ENCODE measurements around the gene ZNF333.

Gene ZNF333

DNA sequence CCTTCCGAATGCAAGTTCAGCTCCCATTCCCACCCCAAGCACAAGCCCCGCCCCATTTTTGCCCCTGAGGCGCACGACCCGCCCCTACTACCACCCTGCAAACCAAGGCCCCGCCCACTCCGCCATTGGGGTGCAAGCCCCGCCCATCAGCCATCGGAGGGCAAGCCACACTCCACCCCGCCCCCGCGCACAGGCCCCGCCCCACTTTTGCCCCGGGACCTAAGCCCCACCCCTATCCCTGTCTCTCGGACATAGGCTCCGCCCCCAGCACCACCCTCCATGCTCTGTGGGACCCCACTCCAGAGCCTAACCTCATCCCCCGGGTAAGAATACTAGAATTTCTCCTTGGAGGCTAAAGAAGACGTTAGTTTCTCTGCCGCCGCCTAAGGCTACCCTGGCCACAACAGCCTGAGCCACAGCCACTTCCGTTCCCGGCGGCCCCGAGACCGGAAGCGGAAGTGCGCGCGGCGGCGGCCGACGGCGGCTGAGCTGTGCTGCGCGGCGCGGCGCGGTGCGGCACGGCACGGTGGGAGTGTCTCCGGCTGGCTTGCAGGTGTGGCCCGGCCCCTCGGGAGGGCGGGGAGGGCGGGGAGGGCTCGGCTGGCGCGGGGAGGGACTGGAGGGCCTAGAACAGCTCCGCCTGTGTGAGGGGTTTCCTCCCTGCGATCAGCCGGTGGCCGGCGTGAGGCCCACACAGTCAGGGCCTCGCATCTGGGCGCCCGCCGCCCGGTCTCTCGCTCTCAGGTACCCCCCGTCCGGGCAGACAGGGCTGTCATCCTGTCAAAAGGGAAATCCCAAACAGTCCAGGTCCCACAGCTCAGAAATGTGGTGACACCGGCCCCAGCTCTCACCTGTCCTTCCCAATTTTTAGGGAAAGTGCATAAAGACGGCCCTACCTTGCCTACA is at the start of gene ZNF333:
TSS of gene ZNF333 (plus strand) at position 451 of the 906 bp plus-strand sequence. CDS start 3,444 bp downstream, outside the sequence.
- peak; percentile 81 for DNase-seq (ENCODE audit: low read depth)

DNA sequence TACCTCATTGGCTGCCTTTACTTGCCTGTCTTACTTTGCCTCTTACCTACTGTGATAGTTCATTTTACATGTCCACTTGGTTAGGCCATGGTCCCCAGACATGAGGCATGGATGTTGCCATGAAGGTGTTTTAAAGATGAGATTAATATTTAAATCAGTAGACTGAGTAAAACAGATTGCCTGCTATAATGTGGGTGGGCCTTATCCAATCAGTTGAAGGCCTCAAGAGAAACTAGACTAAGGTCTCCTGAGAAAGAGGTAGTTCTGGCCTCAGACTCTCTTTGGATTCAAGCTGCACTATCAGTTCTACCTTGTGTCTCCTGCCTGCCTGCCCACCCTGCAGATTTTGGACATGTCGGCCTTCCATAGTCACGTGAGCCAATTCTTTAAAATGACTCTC is 41.3 kb upstream of the ZNF333 start:
- DNase-seq (ENCODE audit: low read depth), result no peak

DNA sequence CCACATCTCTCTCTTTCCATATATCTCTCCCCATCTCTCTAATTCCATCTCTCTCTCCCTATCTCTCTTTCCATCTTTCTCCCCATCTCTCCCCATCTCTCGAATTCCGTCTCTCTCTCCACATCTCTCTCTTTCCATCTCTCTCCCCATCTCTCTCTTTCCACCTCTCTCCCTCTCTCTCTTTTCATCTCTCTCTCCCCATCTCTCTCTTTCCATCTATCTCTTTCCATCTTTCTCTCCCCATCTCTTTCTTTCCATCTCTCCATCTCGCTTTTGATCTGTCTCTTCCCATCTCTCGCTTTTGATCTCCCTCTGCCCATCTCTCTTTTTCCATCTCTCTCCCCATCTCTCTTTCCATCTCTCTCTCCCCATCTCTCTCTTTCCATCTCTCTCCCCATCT is 40.8 kb upstream of the ZNF333 start:
- no peak for DNase-seq (ENCODE audit: low read depth)

DNA sequence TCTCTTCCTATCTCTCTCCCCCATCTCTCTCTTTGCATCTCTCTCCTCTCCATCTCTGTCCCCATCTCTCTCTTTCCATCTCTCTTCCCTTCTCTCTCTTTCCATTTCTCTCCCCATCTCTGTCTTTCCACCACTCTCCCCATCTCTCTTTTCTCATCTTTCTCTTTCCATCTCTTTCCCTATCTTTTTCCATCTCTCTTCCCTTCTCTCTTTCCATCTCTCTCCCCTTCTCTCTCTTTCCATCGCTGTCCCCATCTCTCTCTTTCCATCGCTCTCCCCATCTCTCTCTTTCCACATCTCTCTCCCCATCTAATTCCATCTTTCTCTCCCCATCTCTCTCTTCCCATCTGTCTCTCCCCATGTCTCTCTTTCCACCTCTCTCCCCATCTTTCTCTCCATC is 39.7 kb upstream of the ZNF333 start:
- DNase-seq (ENCODE audit: low read depth), result no peak

DNA sequence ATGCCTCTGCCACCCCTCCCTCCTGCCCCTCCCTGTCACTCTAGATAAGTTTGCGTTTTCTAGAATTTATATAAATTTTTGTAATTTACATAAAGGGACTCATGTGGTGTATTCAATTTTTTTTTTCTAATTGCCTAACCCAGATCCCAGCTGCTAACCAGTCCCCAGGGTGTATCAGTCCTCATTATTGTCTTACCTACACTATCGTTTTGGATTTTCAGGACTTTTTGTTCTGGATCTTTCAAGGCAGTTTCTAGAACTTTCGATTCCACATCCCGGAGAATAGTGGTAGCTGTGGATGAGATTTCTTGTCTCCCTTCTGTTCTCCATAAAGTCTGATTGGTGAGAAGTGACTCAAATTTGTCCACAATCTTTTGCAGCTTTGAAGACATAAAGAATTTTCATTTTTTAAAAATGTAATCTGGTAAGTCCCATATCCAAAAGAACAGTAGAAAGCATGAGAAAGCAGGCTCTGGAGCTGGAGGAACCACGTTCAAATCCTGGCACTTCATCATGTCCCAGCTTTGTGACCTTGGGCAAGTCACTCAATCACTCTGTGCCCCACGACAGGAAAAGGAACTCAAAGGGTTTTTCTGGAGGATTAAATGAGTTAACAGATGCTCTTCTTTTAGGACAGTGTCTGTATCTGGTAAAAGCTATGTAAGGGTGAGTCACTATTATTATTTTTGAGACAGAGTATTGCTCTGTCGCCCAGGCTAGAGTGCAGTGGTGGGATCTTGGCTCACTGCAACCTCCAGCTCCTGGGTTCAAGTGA is 34.9 kb upstream of the ZNF333 start:
- no peak for DNase-seq (ENCODE audit: low read depth)

DNA sequence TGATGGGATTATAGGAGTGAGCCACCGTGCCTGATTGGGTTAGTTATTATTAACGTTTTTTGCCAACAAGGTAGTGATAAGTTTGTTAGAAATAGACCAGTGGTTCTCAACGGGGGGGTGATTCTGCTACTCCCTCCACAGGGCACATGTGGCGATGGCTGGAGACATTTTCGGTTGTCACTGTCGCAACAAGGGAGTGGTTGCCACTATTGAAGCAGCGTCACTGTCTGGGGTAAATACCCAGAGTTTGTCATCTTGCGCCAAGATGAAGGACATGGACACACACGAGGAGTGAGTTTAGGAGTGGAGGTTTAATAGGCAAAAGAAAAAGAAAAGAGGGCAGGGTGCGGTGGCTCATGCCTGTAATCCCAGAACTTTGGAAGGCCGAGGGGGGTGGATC is 34.1 kb upstream of the ZNF333 start:
- no peak for DNase-seq (ENCODE audit: low read depth)

DNA sequence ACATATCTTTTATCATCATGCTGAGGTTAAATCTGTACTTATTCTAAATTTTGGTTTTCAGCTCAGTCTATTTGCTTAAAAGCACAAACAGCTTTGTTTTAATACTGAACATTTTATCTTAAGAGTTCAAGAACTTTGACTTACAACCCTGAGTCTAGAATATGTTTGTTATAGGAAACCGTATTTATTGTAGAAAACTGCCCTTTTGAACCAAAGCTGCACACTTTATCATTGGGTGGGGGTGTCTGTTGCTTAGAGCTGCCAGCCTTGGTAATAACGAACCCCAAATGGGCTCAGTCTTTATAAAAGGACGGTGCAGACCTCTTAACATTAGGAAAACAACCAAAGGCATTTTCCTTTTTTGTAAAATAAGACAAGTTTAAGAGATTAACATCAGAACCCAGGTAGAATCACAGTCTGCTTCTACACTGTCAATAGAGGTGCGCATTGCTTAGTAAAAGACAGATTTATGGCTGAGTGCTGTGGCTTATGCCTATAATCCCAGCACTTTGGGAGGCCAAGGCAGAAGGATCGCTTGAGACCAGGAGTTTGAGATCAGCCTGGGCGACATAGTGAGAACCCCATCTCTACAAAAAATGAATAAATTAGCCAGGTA is 29.9 kb upstream of the ZNF333 start:
- DNase-seq (ENCODE audit: low read depth), result no peak

DNA sequence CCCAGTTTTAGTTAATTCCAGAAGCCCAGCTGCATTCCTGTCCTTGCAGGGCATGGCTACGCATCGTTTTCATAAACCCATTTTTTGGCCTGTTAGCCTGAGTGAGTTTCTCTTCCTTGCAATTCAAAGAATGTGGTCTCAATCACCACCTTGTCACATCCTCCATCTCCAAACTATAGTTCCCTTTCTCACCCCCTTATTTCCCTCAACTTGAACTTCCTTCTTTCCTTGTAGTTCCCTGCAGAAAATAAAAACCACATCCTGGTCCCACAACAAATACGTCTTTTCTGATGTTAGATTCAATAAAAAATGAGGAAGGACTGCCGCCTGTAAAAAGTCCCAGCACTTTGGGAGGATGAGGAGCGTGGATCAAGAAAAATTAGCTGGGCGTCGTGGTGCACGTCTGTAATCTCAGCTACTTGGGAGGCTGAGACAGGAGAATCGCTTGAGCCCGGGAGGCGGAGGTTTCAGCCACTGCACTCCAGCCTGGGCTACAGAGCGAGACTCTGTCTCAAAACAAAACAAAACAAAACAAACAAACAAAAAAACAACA is 28.4 kb upstream of the ZNF333 start:
- no peak for DNase-seq (ENCODE audit: low read depth)

DNA sequence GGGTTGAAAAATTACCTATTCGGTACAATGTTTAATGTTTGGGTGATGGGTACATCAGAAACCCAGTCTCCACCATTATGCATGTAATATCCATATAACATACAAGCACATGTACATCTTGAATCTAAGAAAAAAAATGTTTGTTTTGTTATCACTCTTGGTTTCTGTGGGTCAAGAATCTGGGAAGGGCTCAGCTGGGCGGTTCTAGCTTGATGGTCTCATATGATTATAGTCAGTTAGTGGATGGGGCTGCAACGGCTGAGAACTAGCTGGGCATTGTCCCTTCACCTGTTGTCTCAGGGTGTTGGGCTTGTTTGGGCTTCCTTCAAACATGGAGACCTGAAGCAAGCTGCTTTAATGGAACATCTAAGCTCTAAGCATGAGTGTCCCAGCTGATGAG is 19.9 kb upstream of the ZNF333 start:
- DNase-seq (ENCODE audit: low read depth), result no peak

DNA sequence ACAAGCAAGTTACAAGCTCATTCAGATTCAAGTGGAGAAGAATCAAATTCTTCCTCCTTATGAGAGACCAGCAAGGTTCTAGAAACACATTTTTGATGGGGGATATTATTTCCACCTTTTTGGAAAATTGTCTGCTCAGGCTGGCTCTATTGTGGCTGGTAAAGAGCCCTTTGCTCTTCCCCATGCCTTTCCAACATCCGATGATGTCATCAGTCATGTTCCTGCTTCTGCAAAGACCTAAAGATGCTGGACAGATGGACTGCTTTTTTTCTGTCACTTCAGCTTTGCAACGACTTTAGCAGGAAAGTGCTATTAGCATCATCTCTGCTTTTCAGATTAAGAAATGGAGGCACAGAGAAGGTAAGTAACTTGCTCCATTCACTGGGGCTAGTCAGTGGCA is 19.4 kb upstream of the ZNF333 start:
- DNase-seq (ENCODE audit: low read depth), result no peak

DNA sequence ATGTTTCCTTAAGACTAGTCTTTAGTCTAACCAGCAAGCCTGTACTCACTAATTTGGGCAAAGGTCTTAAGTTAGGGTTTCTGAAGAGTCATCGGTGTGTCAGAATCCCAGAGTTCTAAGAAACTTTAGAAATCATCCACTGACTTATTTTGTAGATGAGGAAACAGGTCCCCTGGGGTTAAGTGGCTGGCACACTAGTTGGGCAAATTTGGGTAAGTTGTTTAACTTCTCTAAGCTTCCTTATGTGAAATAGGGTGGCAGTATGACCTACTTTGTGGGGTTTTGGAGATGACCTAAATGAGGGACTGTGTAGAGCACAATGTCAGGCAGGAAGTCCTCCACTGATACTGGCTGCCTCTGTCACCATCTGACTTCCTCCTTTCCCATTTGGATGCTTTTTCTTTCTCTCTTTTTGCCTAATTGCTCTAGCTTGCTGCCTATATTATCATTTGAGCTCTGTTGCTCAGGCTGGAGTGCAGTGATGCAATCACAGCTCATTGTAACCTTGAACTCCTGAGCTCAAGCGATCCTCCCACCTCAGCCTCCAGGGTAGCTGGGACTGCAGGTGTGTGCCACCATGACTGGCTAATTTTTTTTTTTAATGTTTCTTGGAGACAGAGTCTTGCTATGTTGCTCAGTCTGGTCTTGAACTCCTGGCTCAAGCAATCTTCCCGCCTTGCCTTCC is 17.5 kb upstream of the ZNF333 start:
- DNase-seq (ENCODE audit: low read depth), result no peak

DNA sequence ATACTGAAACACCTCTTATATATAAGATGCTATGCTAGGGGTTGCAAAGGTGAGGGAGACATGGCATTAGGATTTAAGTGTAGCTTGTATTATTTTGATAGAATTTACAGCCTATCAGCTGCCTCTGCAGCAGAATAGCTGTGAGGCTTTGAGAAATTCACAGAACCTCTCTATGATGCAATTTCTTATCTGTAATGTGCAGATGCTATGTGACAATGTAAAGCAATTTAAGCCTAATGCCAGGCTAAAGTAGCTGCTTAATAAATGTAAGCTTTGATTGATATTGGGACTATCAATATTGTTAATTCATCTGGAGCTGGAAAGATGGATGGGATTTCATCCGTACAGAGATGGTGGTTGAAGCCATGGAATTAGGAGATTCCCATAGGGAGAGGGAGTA is 16.8 kb upstream of the ZNF333 start:
- DNase-seq (ENCODE audit: low read depth), result no peak

DNA sequence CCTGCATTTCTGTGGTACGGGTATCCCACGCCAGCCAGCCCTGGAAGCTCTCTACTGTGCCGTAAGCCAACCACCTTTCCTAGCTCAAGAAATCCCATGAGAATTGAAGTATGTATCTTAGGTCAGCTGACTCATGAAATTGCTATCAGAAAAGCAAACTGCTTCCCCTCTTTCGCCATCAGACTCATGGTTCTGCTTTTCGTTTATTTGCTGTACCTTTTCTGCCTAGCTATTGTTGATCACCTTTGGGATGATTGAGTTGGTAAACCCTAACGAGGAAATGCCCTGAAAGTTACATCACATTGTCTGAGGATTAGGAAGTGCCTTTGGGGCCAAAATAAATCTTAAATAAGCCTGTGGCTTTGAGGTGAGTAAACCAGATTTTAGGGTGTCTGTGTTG is 15.1 kb upstream of the ZNF333 start, which contains the start of gene ADGRE3:
TSS of gene ADGRE3 (minus strand) at position 81 of the 400 bp plus-strand sequence. CDS start at position 7, 74 bp downstream.
- no peak for DNase-seq (ENCODE audit: low read depth)

DNA sequence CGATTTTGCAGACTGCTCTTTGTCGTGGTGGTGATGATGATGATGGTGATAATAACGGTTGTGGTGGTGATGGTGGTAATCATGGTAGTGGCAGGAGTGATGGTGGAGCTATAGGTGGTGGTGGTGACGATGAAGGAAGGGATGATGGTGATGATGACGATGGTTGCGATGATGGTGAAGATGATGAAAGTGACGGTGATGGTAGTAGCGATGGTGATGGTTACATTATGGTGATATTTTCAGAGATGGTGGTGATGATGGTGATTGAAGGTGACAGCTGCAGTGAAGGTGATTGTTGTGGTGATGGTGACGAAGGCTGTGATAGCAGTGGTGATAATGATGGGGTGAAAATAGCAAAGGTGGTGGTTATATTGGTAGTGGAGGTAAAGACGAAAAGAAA is 13.1 kb upstream of the ZNF333 start:
- DNase-seq (ENCODE audit: low read depth), result no peak

DNA sequence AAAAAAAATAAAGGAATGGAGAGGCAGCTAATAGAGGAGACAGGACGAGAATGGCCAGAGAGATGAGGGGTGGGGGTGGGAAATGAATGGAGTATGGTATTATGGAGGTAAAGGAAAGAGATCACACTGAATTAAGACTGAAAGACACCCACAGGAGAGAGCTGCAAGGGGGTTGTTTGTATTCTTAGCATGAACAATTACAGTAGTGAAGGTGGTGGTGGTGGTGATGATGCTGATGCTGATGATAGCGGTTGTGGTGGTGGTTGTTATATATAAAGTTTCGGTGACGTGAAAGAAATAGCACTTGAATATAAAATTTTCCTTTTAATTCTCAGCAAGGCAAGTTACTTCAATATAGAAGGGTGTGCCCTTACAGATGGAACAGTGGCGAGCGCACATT is 12.4 kb upstream of the ZNF333 start:
- DNase-seq (ENCODE audit: low read depth), result no peak

DNA sequence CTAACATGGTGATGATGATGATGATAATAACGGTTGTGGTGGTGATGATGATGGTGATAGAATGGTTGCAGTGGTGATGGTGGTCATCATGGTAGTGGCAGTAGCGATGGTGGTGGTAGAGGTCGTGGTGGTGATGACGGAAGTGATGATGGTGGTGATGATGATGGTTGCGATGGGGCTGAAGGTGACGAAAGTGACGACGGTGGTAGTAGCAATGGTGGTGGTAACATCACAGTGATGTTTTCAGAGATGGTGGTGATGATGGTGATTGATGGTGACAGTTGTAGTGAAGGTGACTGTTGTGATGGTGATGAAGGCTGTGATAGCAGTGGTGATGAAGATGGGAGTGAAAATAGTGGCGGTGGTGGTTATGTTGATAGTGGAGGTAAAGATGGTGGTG is 11.6 kb upstream of the ZNF333 start:
- DNase-seq (ENCODE audit: low read depth), result no peak

DNA sequence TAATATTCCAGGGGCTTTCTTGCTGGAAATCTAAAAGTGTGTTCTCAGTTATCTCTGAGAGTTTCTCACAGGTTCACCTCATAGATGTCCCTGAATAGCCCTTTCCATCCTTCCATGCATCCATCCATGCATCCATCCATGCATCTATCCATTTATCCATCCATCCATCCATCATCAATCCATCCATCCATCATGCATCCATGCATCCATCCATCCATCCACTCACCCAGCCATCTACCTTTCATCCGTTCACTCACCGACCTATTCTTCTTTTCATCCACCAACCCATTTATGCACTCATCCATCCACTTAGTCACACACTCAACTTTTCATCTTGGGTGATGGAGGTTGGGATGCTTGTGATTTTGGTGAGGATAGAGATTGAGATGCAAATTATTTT is 7.8 kb upstream of the ZNF333 start:
- no peak for DNase-seq (ENCODE audit: low read depth)

DNA sequence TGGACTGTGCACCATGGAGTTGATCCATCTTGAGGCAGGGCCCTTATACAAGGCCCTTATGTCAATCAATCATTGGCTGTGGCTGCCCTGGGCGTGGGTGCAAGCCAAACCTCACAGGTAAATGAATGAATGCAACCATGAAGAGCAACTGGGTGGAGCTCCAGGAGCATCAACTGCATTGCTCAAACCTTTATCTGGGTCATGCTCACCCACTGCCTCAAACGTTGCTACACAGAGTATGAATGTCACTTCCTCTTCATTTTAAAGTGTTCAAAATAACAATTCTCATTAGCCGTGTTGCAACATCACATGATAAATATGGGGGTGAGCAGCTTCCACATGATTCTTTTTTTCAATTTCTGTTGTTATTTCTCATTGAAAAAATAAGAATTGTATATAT is 6.4 kb upstream of the ZNF333 start:
- DNase-seq (ENCODE audit: low read depth), result no peak

DNA sequence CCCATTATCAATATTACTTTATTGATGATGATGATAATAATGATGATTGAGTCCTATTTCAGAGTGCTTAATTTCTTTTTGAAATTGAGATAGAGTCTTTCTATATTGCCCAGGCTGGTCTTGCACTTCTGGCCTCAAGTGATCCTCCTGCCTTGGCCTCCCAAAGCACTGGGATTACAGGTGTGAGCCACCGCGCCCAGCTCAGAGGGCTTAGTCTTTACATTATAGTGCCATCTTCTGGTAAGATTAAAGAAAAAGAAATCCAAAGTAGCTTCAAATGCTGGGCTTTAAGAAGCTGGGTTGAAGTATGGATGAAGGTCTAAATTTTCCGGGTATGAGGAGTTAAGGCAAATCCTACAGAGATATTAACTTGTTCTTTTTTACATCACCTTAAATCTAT is 3.4 kb upstream of the ZNF333 start:
- no peak for DNase-seq (ENCODE audit: low read depth)

DNA sequence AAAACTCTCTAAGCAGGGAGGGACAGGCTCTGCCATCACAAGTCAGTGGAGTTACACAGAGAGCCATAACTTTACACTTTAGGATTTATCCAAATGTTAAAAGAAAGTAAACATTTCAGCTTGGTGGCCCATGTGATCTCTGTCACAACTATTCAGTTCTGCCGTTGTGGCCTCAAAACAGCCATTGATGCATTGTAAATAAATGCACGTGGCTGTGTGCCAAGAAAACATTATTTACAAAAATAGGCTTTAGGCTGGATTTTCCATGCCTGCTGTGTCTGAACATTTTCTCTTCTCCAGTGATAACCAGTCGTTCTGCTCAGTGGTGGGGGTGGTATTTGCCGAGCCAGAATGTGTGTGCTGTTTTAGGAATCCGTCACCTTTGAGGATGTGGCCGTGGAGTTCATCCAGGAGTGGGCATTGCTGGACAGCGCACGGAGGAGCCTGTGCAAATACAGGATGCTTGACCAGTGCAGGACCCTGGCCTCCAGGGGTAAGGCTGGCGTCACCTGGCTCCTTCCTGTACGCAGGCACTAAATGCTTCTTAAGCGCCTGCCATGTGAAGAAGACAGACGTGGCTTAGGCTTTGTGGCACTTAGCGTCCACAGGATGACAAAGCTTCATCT is 4.9 kb downstream of the ZNF333 start:
- DNase-seq (ENCODE audit: low read depth), result no peak

DNA sequence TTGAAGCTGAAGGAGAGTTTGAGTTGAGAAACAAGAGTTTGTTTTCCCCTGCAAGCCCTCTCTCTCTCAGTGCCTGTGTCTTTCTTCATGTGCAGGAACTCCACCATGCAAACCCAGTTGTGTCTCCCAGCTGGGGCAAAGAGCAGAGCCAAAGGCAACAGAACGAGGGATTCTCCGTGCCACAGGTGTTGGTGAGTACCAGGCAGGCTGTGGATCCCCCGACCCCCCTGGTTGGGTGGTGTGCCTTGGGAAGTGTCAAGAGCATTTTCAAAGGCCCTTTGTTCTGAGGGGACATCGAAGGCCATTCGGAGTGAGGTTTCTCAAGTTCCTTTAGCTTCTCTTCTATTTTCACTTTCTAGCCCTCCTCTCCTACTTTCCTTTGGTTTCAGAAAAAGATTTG is 5.6 kb downstream of the ZNF333 start:
- no peak for DNase-seq (ENCODE audit: low read depth)
